Stimulated activated CD4-positive, alpha-beta T cell treated with anti-CD3 and anti-CD28 coated beads, Interleukin-12 subunit alpha, Interleukin-12 subunit beta, amount 100 ng/mL, for 48 hours (primary cell): ENCODE data around the gene TUBB6.

ENCODE experiments used
- DNase-seq, 3 donors: peaks; one replicate each; pipeline ENCODE4 v3.0.0-alpha.2; 2020; ENCODE audit warnings: low read depth in 2 of 3, low spot score in 1 of 3

TUBB6 gene

DNA sequence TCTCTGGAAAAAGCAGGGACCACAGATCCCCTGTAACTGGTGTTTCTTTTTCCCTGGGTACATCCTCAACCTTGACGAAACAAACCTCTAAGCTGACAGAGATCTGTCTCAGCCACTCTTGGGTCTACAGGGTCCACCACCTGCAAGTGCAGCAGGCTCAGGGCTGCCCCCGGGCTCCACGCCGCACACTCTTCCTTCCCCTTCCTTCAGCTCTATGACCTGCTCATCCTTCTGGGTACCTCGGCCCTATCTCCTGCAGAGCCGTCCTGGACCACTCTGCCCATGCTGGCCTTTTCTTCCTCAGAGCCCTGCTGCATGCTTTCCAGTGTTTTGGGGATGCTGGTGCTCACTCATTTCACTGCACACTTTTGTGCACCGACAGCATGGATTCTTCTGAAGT is 27.5 kb downstream of the TUBB6 start:
- DNase-seq = no peak

DNA sequence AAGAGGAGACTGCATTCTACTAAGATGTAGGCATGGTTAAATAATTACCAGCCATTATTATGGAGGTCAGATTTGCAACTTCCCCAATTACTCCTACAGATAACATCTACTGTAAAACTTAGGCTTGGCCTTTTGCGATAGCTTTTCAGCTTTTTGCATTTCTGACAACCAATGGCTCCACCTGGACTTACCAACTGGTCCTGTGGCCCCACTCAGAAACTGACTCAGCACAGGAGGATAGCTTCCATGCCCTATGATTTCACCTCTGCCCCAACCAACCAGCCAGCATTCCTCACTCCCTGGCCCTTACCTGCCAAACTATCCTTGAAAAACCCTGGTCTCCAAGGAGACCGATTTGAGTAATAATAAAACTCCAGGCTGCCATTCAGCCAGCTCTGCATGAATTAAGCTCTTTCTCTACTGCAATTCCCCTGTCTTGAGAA is 28.2 kb downstream of the TUBB6 start:
- DNase-seq = no peak

DNA sequence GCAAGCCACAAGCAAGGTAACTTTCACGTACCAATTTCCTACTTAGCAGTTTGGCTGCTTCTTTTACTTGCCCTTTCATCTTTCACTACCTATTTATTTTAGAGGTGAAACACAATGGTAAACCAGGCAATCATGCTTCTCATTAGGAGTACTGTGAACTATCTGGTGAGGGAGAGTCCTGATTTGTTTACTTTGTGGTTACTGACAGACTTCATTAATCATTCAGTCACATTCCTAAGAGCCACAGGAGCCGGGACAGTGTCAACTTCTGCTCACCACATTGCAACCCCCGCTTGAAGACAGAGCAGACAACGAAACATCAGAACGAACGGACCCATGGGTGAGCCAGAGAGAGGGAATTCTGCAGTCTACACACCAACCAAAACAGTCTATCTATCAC is 28.8 kb downstream of the TUBB6 start:
- DNase-seq = no peak

GRCh38 chr18:12338382-12338781 is 30.3 kb downstream of the TUBB6 start:
- DNase-seq = no peak

DNA sequence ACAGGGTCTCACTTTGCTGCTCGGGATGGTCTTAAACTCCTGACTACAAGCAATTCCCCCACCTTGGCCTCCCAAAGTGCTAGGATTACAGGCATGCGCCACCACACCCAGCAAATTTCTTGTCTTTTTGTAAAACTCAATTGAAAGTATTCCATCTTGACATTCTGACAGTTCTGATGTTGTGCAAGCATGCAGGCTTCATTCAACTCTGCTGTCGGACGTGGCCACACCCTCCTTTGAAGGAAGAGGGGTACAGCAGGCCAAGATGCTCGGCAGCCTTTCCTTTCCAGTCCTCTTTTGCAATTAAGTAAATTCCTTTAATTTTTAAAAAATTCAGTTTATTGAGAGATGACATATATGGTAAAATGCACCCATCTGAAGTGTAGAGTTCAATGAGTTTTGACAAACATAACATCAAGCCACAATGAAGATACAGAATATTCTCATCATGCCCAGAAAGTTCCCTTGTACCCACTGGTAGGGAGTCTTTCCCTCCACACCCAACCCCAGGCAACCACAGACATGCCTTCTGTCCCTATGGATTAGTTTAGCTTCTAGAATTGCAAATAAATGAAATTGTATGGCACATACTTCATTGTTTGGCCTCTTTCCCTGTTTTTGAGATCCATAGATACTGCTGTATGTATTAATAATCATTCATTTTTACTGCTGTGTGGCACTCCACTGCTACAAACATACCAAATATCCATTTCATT is 33.1 kb downstream of the TUBB6 start:
- DNase-seq = no peak

- no peak for DNase-seq
These were observed 34.6 kb downstream of the TUBB6 start for GRCh38 chr18:12342661-12343060.

DNA sequence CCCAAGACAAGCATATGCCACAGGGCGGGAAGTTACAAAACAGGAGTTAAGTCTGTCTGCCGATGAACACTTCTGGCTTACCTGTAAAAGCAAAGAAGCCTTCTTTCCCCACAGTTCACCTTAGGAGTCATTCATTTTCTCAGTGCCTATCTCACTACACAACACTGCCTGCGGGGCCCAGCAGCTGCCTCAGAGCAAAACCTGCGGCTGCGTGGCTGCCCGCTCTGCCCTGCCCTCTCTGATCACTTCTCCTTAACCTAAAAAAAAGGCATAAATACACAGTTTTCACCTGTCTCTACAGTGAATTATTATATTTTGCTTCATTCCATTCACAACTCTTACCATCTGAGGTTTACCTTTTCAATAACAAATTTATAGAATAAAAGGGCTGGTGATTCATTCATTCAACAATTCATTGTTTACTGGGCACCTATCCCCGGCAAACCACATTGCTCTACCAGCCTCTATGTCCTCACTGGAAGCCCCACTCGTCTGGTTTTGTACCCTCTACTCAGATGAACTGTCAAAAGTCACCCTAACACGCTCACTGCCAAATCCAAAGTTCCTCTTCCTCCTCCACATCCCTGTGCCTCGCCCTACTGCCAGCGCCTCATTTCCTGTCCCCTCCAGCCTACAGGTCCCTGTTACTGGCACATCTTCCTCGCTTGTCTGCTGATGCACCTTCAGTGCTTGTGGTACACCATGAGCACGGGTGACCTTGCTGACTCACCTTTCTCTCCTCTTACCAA is 37.6 kb downstream of the TUBB6 start:
- no peak for DNase-seq

- no peak for DNase-seq
These were observed 38.2 kb downstream of the TUBB6 start for GRCh38 chr18:12346240-12346565.

DNA sequence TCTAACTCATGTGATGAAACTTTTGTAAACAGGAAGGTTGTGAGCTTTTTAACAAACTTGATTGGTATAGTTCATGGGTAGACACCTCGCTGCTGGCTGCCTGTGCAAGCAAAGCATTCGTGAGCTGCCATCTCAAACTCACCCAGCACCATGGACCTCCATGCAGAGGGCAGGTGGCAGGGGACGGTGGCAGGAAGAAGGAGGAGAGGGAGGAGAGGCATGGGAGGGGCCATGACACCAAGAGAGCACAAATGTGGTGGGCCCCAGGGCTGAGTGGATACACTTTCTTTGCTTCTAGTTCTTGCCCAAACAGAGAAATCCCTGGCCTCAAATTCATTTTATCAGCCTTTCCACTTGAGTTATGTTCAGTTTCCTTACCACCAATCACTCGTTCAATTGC is 39.9 kb downstream of the TUBB6 start:
- no peak for DNase-seq

GRCh38 chr18:12352188-12352587 is 44.1 kb downstream of the TUBB6 start:
- no peak for DNase-seq

DNA sequence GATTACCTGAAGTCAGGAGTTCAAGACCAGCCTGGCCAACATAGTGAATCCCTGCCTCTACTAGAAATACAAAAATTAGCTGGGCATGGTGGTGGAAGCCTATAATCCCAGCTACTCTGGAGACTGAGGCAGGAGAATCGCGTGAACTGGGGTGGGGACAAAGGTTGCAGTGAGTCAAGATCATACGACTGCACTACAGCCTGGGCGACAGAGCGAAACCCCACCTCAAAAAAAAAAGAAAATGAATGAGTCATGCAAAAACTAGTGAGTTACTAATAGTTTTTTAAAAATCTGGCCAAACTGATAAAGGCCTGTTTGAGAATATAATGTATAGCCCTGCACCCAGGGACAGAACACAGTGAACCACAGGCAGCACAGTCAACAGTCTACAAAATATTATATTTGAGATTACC is 51.5 kb downstream of the TUBB6 start:
- no peak for DNase-seq

DNA sequence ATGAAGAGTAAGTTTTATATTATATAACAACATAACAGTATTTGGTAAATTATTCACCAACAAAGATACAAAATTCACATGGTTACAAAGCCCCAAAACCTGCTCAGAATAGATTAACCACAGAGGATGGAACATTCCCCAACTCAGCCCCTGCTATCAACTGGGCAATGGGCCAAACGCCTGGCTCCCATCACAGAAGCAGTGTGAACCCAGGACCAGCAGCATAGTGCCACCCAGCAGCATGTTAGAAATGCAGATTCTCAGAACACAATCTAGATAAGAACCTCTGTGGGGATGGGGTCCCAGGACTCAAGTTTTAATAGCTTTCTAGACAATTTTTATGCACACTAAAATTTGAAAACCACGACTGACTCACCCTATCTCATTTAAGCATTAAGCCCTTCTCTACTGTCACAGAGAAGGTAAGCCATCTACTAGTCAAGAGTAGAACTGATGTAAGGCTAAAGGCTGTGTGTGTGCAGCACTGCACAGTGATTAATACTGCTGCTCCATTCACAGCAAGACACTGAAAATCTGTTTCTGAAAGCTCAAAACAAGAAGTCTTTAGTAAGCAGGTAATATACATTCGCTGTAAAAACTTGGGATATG is 53.8 kb downstream of the TUBB6 start:
- no peak for DNase-seq

GRCh38 chr18:12362473-12363174 is 54.6 kb downstream of the TUBB6 start:
- no peak for DNase-seq

DNA sequence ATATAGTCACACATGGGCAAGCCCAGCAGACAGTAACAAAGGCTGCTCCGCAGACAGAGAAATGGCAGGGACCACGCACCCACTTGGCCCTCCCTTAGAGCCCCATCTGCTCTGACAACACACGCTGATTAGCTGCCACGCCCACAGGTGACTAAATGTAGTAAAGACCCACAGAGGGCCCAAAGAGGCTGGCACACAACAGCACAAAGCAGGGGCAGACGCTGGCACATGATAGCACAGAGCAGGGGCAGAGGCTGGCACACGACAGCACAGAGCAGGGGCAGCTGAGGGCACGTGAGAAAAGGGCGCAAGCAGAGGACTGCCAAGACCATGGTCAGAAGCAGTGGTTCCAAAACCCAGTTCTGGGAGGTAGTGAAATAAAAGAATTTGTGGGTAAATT is 58.3 kb downstream of the TUBB6 start:
- no peak for DNase-seq

DNA sequence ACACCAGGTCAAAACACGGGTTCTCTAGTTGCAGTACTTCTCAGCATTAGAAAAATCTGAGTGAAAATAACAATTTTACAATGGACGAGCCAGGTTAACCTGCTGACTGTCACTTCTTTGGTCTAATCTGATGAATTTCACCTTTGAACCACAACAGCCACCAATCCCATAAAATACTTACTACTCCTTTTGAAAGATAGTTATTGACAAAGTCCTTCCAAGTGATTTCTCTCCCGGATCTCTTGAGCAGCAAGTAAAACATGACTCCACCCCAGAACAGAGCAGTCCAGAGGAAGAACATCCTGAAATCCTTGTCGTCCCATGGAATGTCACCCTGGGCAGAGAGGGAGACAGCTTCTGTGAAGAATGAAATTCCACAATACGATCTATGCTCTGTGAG is 58.7 kb downstream of the TUBB6 start:
- no peak for DNase-seq

DNA sequence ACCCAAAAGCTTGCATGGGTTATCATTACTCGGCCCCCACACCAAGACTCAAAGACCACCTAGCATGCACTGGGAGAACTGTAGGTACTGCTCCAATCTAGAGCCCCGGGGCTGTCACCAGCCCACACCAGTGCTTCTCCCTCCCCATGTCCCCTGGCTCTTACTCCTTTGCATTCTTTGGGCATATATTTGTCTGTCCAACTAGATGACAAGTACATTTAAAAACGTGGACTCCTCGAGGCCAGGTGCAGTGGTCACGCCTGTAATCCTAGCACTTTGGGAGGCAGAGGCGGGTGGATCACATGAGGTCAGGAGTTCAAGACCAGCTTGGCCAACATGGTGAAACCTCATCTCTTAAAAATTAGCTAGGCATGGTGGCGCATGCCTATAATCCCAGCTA is 61.2 kb downstream of the TUBB6 start:
- no peak for DNase-seq

- no peak for DNase-seq
These were observed 63.5 kb downstream of the TUBB6 start for GRCh38 chr18:12371590-12371989.

- DNase-seq = no peak
These were observed 64.4 kb downstream of the TUBB6 start for GRCh38 chr18:12372406-12372805.

DNA sequence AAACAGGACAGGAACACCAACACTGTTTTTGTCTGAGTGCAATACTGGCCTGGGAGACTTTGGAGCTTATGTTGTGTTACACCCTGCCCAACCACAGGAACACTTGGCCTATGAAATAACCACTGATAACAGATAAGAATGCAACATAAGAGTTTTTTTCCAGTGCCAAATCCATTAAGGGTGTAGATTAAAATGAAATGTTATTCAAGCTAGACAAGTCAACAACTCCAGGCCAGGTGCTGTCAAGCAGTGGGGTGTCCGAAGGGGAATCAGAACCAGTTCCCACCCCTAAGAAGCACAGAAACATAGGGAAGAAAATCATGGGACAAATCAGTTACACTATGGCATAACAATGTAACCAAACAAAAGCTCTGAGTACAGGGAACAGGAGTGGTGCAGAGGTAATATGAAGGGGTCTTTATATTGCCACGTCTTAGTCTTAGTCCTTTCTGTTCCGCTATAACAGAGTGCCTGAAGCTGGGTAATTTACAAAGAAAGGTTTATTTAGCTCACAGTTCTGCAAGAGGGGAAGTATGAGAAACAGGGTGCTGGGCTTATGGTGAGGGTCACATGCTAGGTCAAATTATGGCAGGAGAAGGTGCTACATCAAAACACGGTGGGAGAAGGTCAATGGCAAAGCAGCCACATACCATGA is 65.2 kb downstream of the TUBB6 start:
- no peak for DNase-seq

DNA sequence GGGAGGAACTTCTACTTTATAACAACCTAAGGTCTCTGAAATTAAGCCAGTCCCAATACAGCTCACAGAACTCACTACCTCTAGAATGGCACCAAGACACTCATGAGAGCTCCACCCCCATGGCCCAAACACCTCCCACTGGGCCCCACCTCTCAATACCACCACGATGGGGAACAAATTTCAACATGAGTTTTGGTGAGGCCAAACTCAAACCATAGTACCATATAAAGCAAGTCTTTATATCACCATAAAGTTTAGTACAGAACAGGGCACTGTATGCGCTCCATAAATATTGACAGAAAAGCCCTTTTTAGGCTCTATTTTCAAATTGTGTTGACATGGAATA is 65.7 kb downstream of the TUBB6 start:
- no peak for DNase-seq

DNA sequence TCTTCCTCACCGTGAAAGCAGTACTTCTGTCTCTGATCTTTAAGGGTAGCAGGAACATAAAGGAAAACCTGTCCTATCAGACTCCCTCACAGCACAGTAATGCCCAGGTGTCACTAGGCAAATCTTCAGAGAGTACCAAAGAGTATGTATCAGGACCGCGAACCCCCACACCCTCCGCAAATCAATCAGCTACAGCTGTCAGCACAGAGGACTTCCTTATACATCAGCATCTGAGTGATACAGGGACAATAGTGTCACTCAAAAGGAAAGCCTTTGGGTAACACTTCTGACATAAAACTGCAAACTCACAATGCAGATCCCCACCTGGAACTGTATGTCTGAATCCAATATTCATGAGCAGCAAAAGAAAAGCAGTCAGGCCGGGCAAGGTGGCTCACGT is 66.4 kb downstream of the TUBB6 start:
- DNase-seq = no peak
